Panc1 (cell line): ENCODE measurements around the gene PAK1. TPM values are rescaled to one million over a fixed set of nuclear protein-coding genes. Genes with fewer than 3 reads are reported as not detected.

Experiments used
- ATAC-seq: fragments of 200-7000 bp; cut with Tn5 transposase; 2 replicates; pipeline ENCODE4 v1.9.1; 2020; ENCODE audit warnings: mild to moderate bottlenecking, moderate library complexity
- BruUV-seq: library from RNA; stranded (reverse); fragments of 400-500 nt; replicated peaks from 2 replicates; lab custom pipeline; 2021; lab: Mats Ljungman, UMichigan
- CTCF ChIA-PET: fragments of 300-600 bp; sonication (Branson Sonifier 250); formaldehyde crosslinking; loops from one replicate; lab custom pipeline; 2022; ENCODE audit warnings: antibody characterized with exemption; lab: Charles Lee
- POLR2A ChIA-PET: fragments of 300-600 bp; sonication (Branson Sonifier 250); formaldehyde crosslinking; loops from one replicate; lab custom pipeline; 2022; ENCODE audit warnings: antibody characterized with exemption; lab: Charles Lee
- DNase-seq: peaks from one replicate; pipeline ENCODE4 v3.0.0-alpha.2; 2010; ENCODE audit warnings: low read depth, low spot score
- H3K27ac ChIP-seq: 2 replicates; pipeline ENCODE4 v1.5.1; 2011; ENCODE audit warnings: mild to moderate bottlenecking, low read length, inconsistent platforms
- H3K27me3 ChIP-seq: fragments of 200-500 bp; sonication (Bioruptor generic); 2 replicates; pipeline ENCODE4 v1.6.0; 2014; ENCODE audit warnings: low read length, inconsistent platforms; ENCODE audit not compliant: control insufficient read depth, insufficient read depth
- H3K36me3 ChIP-seq: fragments of 200-500 bp; sonication (Bioruptor generic); 2 replicates; pipeline ENCODE4 v1.5.1; 2014; ENCODE audit warnings: inconsistent platforms, mild to moderate bottlenecking, low read length, moderate library complexity; ENCODE audit not compliant: control insufficient read depth, insufficient read depth
- H3K4me1 ChIP-seq: 2 replicates; pipeline ENCODE4 v1.5.1; 2011; ENCODE audit warnings: inconsistent platforms, mild to moderate bottlenecking, low read length, moderate library complexity; ENCODE audit not compliant: control insufficient read depth, insufficient read depth
- H3K4me3 ChIP-seq, 2 experiments: 2 replicates each; pipeline ENCODE4 v1.5.1; 2011 to 2012; ENCODE audit warnings: low read depth in 2 of 2, low read length in 2 of 2, mild to moderate bottlenecking in 2 of 2, inconsistent platforms in 1 of 2, moderate library complexity in 1 of 2
- H3K9me3 ChIP-seq: fragments of 200-500 bp; sonication (Bioruptor generic); 2 replicates; pipeline ENCODE4 v1.5.1; 2014; ENCODE audit warnings: low read depth, mild to moderate bottlenecking, inconsistent platforms, low read length, moderate library complexity; ENCODE audit not compliant: control insufficient read depth, insufficient read depth
- POLR2AphosphoS5 ChIP-seq: IDR thresholded peaks from 2 replicates; pipeline ENCODE4 v1.6.1; 2012; ENCODE audit warnings: mild to moderate bottlenecking, low read depth, low read length, moderate library complexity
- REST ChIP-seq, 2 experiments: IDR thresholded peaks; 2 replicates each; pipeline ENCODE4 v1.6.1; 2011 to 2012; ENCODE audit warnings: low read depth in 2 of 2, control low read depth in 1 of 2, low read length in 1 of 2, mild to moderate bottlenecking in 1 of 2, moderate library complexity in 1 of 2; ENCODE audit not compliant: insufficient read depth in 1 of 2
- SIN3A ChIP-seq: IDR thresholded peaks from 2 replicates; pipeline ENCODE4 v1.6.1; 2012; ENCODE audit warnings: low read depth, mild to moderate bottlenecking, low read length, moderate library complexity, borderline replicate concordance; ENCODE audit not compliant: insufficient read depth
- TCF7L2 ChIP-seq: IDR thresholded peaks from 2 replicates; pipeline ENCODE4 v1.6.1; 2011; ENCODE audit warnings: mild to moderate bottlenecking, low read depth, low read length, inconsistent platforms
- in situ Hi-C: cut with HindIII; loops from 2 replicates; pipeline ENCODE4 v1.10.0; 2016; ENCODE audit warnings: low sequenced_read_pairs, low pct_unique_long_range_greater_than_20kb
- intact Hi-C: fragments of 100-400 bp; cut with micrococcal nuclease; formaldehyde crosslinking; loops from one replicate; pipeline ENCODE4 v1.10.0; 2022; ENCODE audit not compliant: unreplicated experiment
- total RNA-seq: library from RNA; stranded (reverse); gene quantifications from one replicate; pipeline ENCODE4 v1.2.1, GENCODE V29; 2021; ENCODE audit not compliant: unreplicated experiment
- TF ChIP-seq, protein P1 (sequence below): fragments of 450-650 bp; IDR thresholded peaks from 2 replicates; pipeline ENCODE4 v1.5.1; 2017; ENCODE audit warnings: mild to moderate bottlenecking

PAK1 gene
- total RNA-seq, 1 experiment from 2014 or later, result 38.2 TPM

- DNase-seq, result no peak
- Histone ChIP-seq H3K4me1 (no peaks in the 10 kb centered on the region), H3K36me3 (no peaks in the 10 kb centered on the region), H3K9me3 (no peaks in the 10 kb centered on the region), H3K27me3 (peaks cover 9% of the 10 kb centered on the region; the same call in 1 of the 2 replicates), H3K4me3 (no peak overlapping the region), H3K27ac (no peak overlapping the region)
- ATAC-seq, result no peak
- POLR2A ChIA-PET, result interaction anchor here (0.6 kb wide), 1 partner anchor 269 kb away, joined by 3 read pairs; no protein-coding TSS in a partner anchor
- BruUV-seq, result no TSS peak
- intact Hi-C loops (no loop called here), in situ Hi-C loops (loop anchor here (5.0 kb wide), 1 partner anchor 80 kb away; no protein-coding TSS in a partner anchor)
- CTCF ChIA-PET, result no interaction called here
- TF ChIP-seq TCF7L2, result no peak
- no peak for TF ChIP-seq REST (IDR thresholded peaks at IDR 0.05; ENCODE audit: insufficient read depth in 1 of 2, low read depth in 2 of 2, low read length in 1 of 2)
- TF ChIP-seq SIN3A, result no peak
- TF ChIP-seq, protein P1, sequence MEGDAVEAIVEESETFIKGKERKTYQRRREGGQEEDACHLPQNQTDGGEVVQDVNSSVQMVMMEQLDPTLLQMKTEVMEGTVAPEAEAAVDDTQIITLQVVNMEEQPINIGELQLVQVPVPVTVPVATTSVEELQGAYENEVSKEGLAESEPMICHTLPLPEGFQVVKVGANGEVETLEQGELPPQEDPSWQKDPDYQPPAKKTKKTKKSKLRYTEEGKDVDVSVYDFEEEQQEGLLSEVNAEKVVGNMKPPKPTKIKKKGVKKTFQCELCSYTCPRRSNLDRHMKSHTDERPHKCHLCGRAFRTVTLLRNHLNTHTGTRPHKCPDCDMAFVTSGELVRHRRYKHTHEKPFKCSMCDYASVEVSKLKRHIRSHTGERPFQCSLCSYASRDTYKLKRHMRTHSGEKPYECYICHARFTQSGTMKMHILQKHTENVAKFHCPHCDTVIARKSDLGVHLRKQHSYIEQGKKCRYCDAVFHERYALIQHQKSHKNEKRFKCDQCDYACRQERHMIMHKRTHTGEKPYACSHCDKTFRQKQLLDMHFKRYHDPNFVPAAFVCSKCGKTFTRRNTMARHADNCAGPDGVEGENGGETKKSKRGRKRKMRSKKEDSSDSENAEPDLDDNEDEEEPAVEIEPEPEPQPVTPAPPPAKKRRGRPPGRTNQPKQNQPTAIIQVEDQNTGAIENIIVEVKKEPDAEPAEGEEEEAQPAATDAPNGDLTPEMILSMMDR, result no peak
- TF ChIP-seq POLR2AphosphoS5, result no peak
These were observed 31.4 kb downstream of the PAK1 start for GRCh38 chr11:77442394-77443053.

DNA sequence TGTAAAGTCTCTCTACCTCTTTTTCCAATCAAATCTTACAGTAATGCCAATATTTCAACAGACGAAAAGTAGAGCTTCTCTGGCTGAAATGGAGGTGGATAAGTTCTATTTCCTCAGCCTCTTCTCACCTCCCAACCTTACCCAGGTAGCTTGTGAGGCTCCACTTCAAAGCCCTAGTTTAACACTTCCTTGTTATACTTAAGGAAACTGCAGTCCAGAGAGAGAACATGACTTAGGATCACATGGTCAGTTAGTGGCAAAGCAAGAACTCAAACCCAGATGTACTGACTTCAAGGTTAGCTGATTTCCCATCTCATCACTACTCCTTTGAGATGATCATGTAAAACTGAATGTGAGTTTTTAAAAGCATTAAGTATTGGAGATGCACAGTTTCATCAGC is 32.5 kb downstream of the PAK1 start:
- Histone ChIP-seq H3K9me3 (no peaks in the 10 kb centered on the region), H3K4me3 (no peak overlapping the region), H3K27ac (no peak overlapping the region), H3K27me3 (peaks cover 9% of the 10 kb centered on the region; the same call in 1 of the 2 replicates), H3K36me3 (no peaks in the 10 kb centered on the region), H3K4me1 (no peaks in the 10 kb centered on the region)
- ChIA-PET POLR2A (interaction anchor here (0.6 kb wide), 1 partner anchor 24 kb away, joined by 6 read pairs; no protein-coding TSS in a partner anchor), CTCF (no interaction called here)
- BruUV-seq, result no TSS peak
- ATAC-seq (no peak), DNase-seq (no peak)
- TF ChIP-seq SIN3A, result no peak
- no peak for TF ChIP-seq REST (IDR thresholded peaks at IDR 0.05; ENCODE audit: insufficient read depth in 1 of 2, low read depth in 2 of 2, low read length in 1 of 2)
- TF ChIP-seq TCF7L2, result no peak
- TF ChIP-seq, protein P1, result no peak
- no peak for TF ChIP-seq POLR2AphosphoS5
- intact Hi-C loops, result no loop called here
- in situ Hi-C loops, result loop anchor here (5.0 kb wide), 1 partner anchor 81 kb away; no protein-coding TSS in a partner anchor
